H1 (cell line): ENCODE results near the gene PPP1CB.

Source experiments
- CTCF ChIP-seq, 3 experiments: IDR thresholded peaks; 1 replicate in 2 of 3; 2 replicates in 1 of 3; pipeline versions ENCODE4 v1.5.1 to v1.6.1; 2011; ENCODE audit warnings: low read length in 3 of 3, mild to moderate bottlenecking in 3 of 3, inconsistent platforms in 2 of 3, low read depth in 1 of 3, moderate library complexity in 1 of 3; ENCODE audit not compliant: insufficient read depth in 1 of 3; ENCODE audit errors: control extremely low read depth in 1 of 3
- EP300 ChIP-seq, 2 experiments: IDR thresholded peaks; 1 replicate in 1 of 2; 2 replicates in 1 of 2; pipeline ENCODE4 v1.6.1; 2011 to 2012; ENCODE audit warnings: low read depth in 2 of 2, low read length in 2 of 2, mild to moderate bottlenecking in 2 of 2, borderline replicate concordance in 1 of 2, inconsistent platforms in 1 of 2, moderate library complexity in 1 of 2
- TAF1 ChIP-seq: IDR thresholded peaks from 2 replicates; pipeline ENCODE4 v1.6.1; 2011; ENCODE audit warnings: mild to moderate bottlenecking, low read depth, low read length

DNA sequence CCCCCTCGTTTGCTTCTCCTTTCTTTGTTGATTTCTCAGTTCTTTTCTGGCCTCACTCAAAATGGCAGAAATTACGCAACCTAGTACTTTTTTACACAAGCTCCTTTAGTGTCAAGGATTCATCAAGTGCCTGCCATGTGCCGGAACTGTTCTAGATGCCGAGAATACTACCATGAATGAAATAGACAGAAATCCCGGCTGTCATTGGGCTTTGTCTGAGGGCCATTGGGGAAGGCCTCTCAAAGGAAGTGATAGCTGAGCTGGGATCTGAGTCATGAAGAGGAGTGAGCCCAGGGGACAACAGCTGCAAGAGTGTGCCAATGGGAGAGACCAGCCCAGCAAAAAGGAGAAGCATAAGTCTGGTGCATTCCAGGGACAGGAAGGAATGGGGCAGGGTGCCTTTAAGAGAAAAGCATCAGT is 34.3 kb upstream of the PPP1CB start:
- no peak for TF ChIP-seq EP300 (IDR thresholded peaks at IDR 0.05; ENCODE audit: borderline replicate concordance in 1 of 2, low read depth in 2 of 2, low read length in 2 of 2)
- TF ChIP-seq CTCF (IDR thresholded peaks at IDR 0.05; ENCODE audit: control extremely low read depth in 1 of 3, insufficient read depth in 1 of 3, low read depth in 1 of 3, low read length in 3 of 3), result no peak
- no peak for TF ChIP-seq TAF1
